SIG-M5 treated with dmso at 0.1 percent for 504 hours (cell line): ENCODE measurements around the gene MRPL11.

Experiments used
- DNase-seq: peaks from one replicate; lab custom pipeline; 2025; ENCODE audit not compliant: unreplicated experiment; lab: John Stamatoyannopoulos, UW

Gene MRPL11

GRCh38 chr11:66393954-66394353 is 44.7 kb downstream of the MRPL11 start:
- DNase-seq = no peak

DNA sequence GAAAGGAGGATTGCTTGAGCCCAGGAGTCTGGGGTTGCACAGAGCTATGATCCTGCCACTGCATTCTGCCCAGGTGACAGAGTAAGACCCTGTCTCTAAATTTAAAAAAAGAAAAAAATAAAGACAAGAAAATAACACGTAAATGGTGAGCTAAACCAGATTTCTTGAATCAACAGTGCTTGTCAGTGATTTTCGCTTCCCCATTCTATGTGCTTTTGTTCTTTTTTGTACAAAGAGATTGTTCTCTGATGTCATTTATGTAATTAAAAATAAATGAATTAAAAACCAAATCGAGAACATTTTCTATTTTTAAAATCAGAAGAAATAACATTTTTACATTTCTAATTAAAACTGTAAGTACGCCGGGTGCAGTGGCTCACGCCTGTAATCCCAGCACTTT is 47.3 kb downstream of the MRPL11 start:
- no peak for DNase-seq

GRCh38 chr11:66388780-66389386 is 49.8 kb downstream of the MRPL11 start:
- DNase-seq = peak; percentile 76

GRCh38 chr11:66386171-66387069 is 52.2 kb downstream of the MRPL11 start:
- DNase-seq = peak; percentile 80
